HCT116 (cell line): ENCODE measurements around the gene KAZN. TPM values are rescaled to one million over a fixed set of nuclear protein-coding genes. Genes with fewer than 3 reads are reported as not detected.

Experiments used
- ATAC-seq: fragments of 200-7000 bp; cut with Tn5 transposase; 2 replicates; pipeline ENCODE4 v1.9.1; 2020; ENCODE audit warnings: mild to moderate bottlenecking, moderate library complexity
- BruUV-seq: library from RNA; stranded (reverse); fragments of 400-500 nt; replicated peaks from 2 replicates; lab custom pipeline; 2021; lab: Mats Ljungman, UMichigan
- CTCF ChIA-PET: fragments of 300-600 bp; sonication (Branson Sonifier 250); formaldehyde crosslinking; loops from one replicate; lab custom pipeline; 2021; ENCODE audit warnings: antibody characterized with exemption; lab: Charles Lee
- POLR2A ChIA-PET: fragments of 300-600, 350-600 bp; sonication (Branson Sonifier 250); formaldehyde crosslinking; loops from one replicate; lab custom pipeline; 2021; ENCODE audit warnings: antibody characterized with exemption; lab: Charles Lee
- RAD21 ChIA-PET, 2 experiments: fragments of 300-600 bp; sonication (Branson Sonifier 250); formaldehyde crosslinking; loops; one replicate each; lab custom pipeline; 2023; ENCODE audit warnings: low total read pairs in 2 of 2; ENCODE audit not compliant: uncharacterized antibody in 2 of 2, unreplicated experiment in 2 of 2, low non-redundant PET in 1 of 2; lab: Charles Lee
- DNase-seq: peaks from one replicate; pipeline ENCODE4 v3.0.0-alpha.2; 2010; ENCODE audit warnings: low read depth, low spot score
- H2AFZ ChIP-seq: fragments of 200-600 bp; shearing (Covaris generic), sonication (generic); 2 replicates; pipeline ENCODE4 v1.6.1; 2017; ENCODE audit warnings: low read depth, mixed run types, mixed read lengths, antibody characterized with exemption, low read length; ENCODE audit not compliant: poor library complexity, severe bottlenecking
- H3K27ac ChIP-seq: 2 replicates; pipeline ENCODE4 v1.5.1; 2012; ENCODE audit warnings: low read depth, low read length
- H3K27me3 ChIP-seq: fragments of 200-600 bp; sonication (generic); 2 replicates; pipeline ENCODE4 v1.6.1; 2016; ENCODE audit warnings: mixed run types, low read length, mixed read lengths; ENCODE audit not compliant: insufficient read depth
- H3K36me3 ChIP-seq, 2 experiments: fragments of 200-500 bp in 1 of 2; fragments of 200-600 bp in 1 of 2; sonication (Bioruptor generic) in 1 of 2; sonication (generic) in 1 of 2; 2 replicates each; pipeline versions ENCODE4 v1.5.1 to v1.6.1; 2014 to 2016; ENCODE audit warnings: low read length in 2 of 2, inconsistent platforms in 1 of 2, mixed read lengths in 1 of 2, mixed run types in 1 of 2; ENCODE audit not compliant: insufficient read depth in 2 of 2, control insufficient read depth in 1 of 2
- H3K4me1 ChIP-seq, 2 experiments: fragments of 200-600 bp in 1 of 2; sonication (generic) in 1 of 2; 2 replicates each; pipeline versions ENCODE4 v1.5.1 to v1.6.1; 2012 to 2017; ENCODE audit warnings: low read length in 2 of 2, inconsistent platforms in 1 of 2, mild to moderate bottlenecking in 1 of 2, mixed read lengths in 1 of 2, mixed run types in 1 of 2, moderate library complexity in 1 of 2; ENCODE audit not compliant: insufficient read depth in 2 of 2, control insufficient read depth in 1 of 2
- H3K4me2 ChIP-seq: fragments of 200-600 bp; sonication (generic); 2 replicates; pipeline ENCODE4 v1.6.1; 2017; ENCODE audit warnings: mixed run types, low read length, mixed read lengths
- H3K4me3 ChIP-seq, 2 experiments: fragments of 200-600 bp in 1 of 2; sonication (generic) in 1 of 2; replicated peaks in 1 of 2; 2 replicates each; pipeline ENCODE4 v1.5.1; 2011 to 2016; ENCODE audit warnings: low read length in 2 of 2, control low read depth in 1 of 2, low read depth in 1 of 2, mild to moderate bottlenecking in 1 of 2, mixed read lengths in 1 of 2, mixed run types in 1 of 2
- H3K79me2 ChIP-seq: fragments of 200-600 bp; sonication (generic); 2 replicates; pipeline ENCODE4 v1.6.1; 2017; ENCODE audit warnings: mild to moderate bottlenecking, mixed run types, low read length, moderate library complexity, mixed read lengths; ENCODE audit not compliant: insufficient read depth
- H3K9ac ChIP-seq: fragments of 200-600 bp; sonication (generic); 2 replicates; pipeline ENCODE4 v1.6.1; 2016; ENCODE audit warnings: low read length, mixed read lengths
- H3K9me2 ChIP-seq: fragments of 200-600 bp; sonication (generic), shearing (Covaris generic); 2 replicates; pipeline ENCODE4 v1.6.1; 2017; ENCODE audit warnings: mixed run types, mild to moderate bottlenecking, moderate library complexity; ENCODE audit not compliant: insufficient read depth
- H3K9me3 ChIP-seq, 2 experiments: fragments of 200-500 bp in 1 of 2; fragments of 200-600 bp in 1 of 2; sonication (Bioruptor generic) in 1 of 2; sonication (generic) in 1 of 2; 2 replicates each; pipeline ENCODE4 v1.6.1; 2014 to 2017; ENCODE audit warnings: low read length in 2 of 2, mixed read lengths in 2 of 2, inconsistent platforms in 1 of 2, low read depth in 1 of 2, mild to moderate bottlenecking in 1 of 2, mixed run types in 1 of 2, moderate library complexity in 1 of 2; ENCODE audit not compliant: control insufficient read depth in 1 of 2, insufficient read depth in 1 of 2
- H4K20me1 ChIP-seq: fragments of 200-600 bp; sonication (generic), shearing (Covaris generic); 2 replicates; pipeline ENCODE4 v1.6.1; 2017; ENCODE audit warnings: mixed run types, mild to moderate bottlenecking, moderate library complexity; ENCODE audit not compliant: insufficient read depth
- CBX3 ChIP-seq: IDR thresholded peaks from 2 replicates; pipeline ENCODE4 v1.6.1; 2012; ENCODE audit warnings: low read depth
- CEBPB ChIP-seq: IDR thresholded peaks from 2 replicates; pipeline ENCODE4 v1.6.1; 2012; ENCODE audit warnings: low read depth
- ELF1 ChIP-seq: IDR thresholded peaks from 2 replicates; pipeline ENCODE4 v1.6.1; 2012; ENCODE audit warnings: low read depth, borderline replicate concordance
- FOSL1 ChIP-seq: IDR thresholded peaks from 2 replicates; pipeline ENCODE4 v1.6.1; 2012; ENCODE audit warnings: low read depth
- JUND ChIP-seq: IDR thresholded peaks from 2 replicates; pipeline ENCODE4 v1.6.1; 2012
- POLR2A ChIP-seq: IDR thresholded peaks from 2 replicates; pipeline ENCODE4 v1.7.0; 2011; ENCODE audit warnings: borderline replicate concordance; ENCODE audit not compliant: insufficient read depth, insufficient read length; ENCODE audit errors: extremely low read depth
- RAD21 ChIP-seq: IDR thresholded peaks from 2 replicates; pipeline ENCODE4 v1.6.1; 2012; ENCODE audit warnings: low read depth, mild to moderate bottlenecking
- SIN3A ChIP-seq: IDR thresholded peaks from 2 replicates; pipeline ENCODE4 v1.6.1; 2012; ENCODE audit warnings: low read depth
- SP1 ChIP-seq: IDR thresholded peaks from 2 replicates; pipeline ENCODE4 v1.6.1; 2012; ENCODE audit warnings: low read depth
- SRF ChIP-seq: IDR thresholded peaks from 2 replicates; pipeline ENCODE4 v1.6.1; 2012; ENCODE audit warnings: low read depth
- TCF7L2 ChIP-seq: IDR thresholded peaks from 2 replicates; pipeline ENCODE4 v1.7.0; 2011; ENCODE audit warnings: borderline replicate concordance, inconsistent platforms; ENCODE audit not compliant: insufficient read depth, insufficient read length; ENCODE audit errors: extremely low read depth
- YY1 ChIP-seq: IDR thresholded peaks from 2 replicates; pipeline ENCODE4 v1.6.1; 2011; ENCODE audit warnings: low read length, low read depth, moderate library complexity, mild to moderate bottlenecking; ENCODE audit not compliant: insufficient replicate concordance; ENCODE audit errors: extremely low read depth
- ZBTB33 ChIP-seq: IDR thresholded peaks from 2 replicates; pipeline ENCODE4 v1.6.1; 2011; ENCODE audit warnings: mild to moderate bottlenecking, low read length, moderate library complexity; ENCODE audit not compliant: insufficient replicate concordance; ENCODE audit errors: extremely low read depth
- ZFX ChIP-seq: fragments of 450-650 bp; IDR thresholded peaks from 2 replicates; pipeline ENCODE4 v1.6.1; 2017
- intact Hi-C: fragments of 100-400 bp; cut with micrococcal nuclease; formaldehyde crosslinking; loops from 2 replicates; pipeline ENCODE4 v1.10.0; 2022
- total RNA-seq: library from RNA; stranded (reverse); gene quantifications from one replicate; pipeline ENCODE4 v1.2.1, GENCODE V29; 2021; ENCODE audit not compliant: unreplicated experiment
- TF ChIP-seq, protein P1 (sequence below): IDR thresholded peaks from 2 replicates; pipeline ENCODE4 v1.6.1; 2012; ENCODE audit warnings: low read depth

The KAZN gene
- total RNA-seq, 1 experiment from 2014 or later: 13.4 TPM

DNA sequence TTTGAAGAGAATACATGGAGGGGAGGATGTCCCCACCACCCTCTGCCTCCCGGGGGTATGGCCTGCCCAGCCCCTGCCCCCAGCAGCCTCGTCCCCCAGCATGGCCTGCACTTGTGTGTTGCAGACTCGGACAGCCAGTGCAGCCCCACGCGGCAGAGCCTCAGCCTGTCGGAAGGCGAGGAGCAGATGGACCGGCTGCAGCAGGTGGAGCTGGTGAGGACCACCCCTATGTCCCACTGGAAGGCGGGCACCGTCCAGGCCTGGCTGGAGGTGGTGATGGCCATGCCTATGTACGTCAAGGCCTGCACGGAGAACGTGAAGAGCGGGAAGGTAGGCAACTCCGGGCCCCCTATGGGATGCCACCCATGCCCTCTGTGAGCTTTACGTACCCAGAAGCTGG, 495.6 kb downstream of the KAZN start:
- RAD21 ChIA-PET: no interaction called here
- POLR2A ChIA-PET: no interaction called here
- intact Hi-C loops: no loop called here
- DNase-seq: no peak
- CTCF ChIA-PET: interaction anchor here (1.1 to 1.2 kb wide), 2 partner anchors 9 to 34 kb away, joined by 3 to 4 read pairs; no protein-coding TSS in a partner anchor
- no peaks in the 10 kb centered on the region for H3K27me3 ChIP-seq
- BruUV-seq: no TSS peak
- no peak overlapping the region for H3K4me3 ChIP-seq
- H2AFZ ChIP-seq: no peak overlapping the region
- H3K27ac ChIP-seq: no peak overlapping the region
- H4K20me1 ChIP-seq: no peaks in the 10 kb centered on the region
- TF ChIP-seq SRF: no peak
- no peak for TF ChIP-seq SP1
- no peak for TF ChIP-seq TCF7L2
- no peak for TF ChIP-seq ZFX
- TF ChIP-seq, all 23 proteins: peak for 0
- ATAC-seq: no peak
- no peaks in the 10 kb centered on the region for H3K79me2 ChIP-seq
- peaks cover 19 to 24% of the 10 kb centered on the region in 2 experiments for H3K4me1 ChIP-seq
- H3K4me2 ChIP-seq: no peak overlapping the region
- no peak overlapping the region for H3K9ac ChIP-seq
- H3K9me2 ChIP-seq: no peaks in the 10 kb centered on the region
- H3K36me3 ChIP-seq: no peaks in the 10 kb centered on the region
- H3K9me3 ChIP-seq: no peaks in the 10 kb centered on the region

DNA sequence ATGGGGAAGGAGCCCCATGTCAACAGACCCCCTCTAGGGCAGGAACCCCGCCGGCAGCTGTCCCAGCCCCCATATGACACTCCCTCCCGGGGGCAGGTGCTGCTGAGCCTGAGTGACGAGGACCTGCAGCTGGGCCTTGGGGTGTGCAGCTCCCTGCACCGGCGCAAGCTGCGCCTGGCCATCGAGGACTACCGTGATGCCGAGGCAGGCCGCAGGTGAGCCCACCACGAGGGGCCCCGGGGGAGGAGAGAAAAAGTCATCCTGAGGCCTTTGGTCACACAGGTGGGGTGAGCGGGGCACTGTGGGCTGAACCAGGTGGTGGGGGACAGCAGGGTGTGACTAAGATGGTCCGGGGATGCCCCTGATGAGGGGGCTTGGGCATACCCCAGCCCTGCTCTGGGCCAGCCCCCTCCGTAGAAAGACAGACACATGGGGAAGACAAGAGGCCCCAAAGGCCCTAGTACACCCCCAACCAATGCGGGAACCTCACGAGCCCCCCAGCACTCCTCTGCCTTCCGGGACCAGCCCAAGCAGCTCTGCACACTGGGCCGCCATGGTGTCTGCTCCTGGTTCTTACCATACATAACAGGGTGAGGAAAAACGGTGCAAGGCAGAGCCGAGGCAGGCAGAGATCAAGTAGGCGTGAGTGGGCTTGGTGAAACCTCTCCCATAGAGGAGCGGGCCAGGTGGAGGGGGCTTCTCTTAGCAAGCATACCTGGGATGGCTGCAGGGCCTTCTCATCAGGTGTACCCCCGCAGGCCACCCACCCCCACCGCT, 496.4 kb downstream of the KAZN start:
- POLR2A ChIA-PET: no interaction called here
- H4K20me1 ChIP-seq: no peaks in the 10 kb centered on the region
- peaks cover 13 to 16% of the 10 kb centered on the region in 2 experiments for H3K4me1 ChIP-seq
- intact Hi-C loops: loop anchor here (5.0 kb wide), 1 partner anchor 1128 kb away; no protein-coding TSS in a partner anchor
- no peak for DNase-seq
- no peaks in the 10 kb centered on the region for H3K9me3 ChIP-seq
- no peak overlapping the region for H3K4me3 ChIP-seq
- no TSS peak for BruUV-seq
- RAD21 ChIA-PET: no interaction called here
- H3K9me2 ChIP-seq: no peaks in the 10 kb centered on the region
- H3K9ac ChIP-seq: no peak overlapping the region
- no peak overlapping the region for H2AFZ ChIP-seq
- no peak overlapping the region for H3K4me2 ChIP-seq
- no peaks in the 10 kb centered on the region for H3K79me2 ChIP-seq
- CTCF ChIA-PET: interaction anchor here (1.1 kb wide), 1 partner anchor 34 kb away, joined by 4 read pairs; no protein-coding TSS in a partner anchor
- TF ChIP-seq, protein P1, sequence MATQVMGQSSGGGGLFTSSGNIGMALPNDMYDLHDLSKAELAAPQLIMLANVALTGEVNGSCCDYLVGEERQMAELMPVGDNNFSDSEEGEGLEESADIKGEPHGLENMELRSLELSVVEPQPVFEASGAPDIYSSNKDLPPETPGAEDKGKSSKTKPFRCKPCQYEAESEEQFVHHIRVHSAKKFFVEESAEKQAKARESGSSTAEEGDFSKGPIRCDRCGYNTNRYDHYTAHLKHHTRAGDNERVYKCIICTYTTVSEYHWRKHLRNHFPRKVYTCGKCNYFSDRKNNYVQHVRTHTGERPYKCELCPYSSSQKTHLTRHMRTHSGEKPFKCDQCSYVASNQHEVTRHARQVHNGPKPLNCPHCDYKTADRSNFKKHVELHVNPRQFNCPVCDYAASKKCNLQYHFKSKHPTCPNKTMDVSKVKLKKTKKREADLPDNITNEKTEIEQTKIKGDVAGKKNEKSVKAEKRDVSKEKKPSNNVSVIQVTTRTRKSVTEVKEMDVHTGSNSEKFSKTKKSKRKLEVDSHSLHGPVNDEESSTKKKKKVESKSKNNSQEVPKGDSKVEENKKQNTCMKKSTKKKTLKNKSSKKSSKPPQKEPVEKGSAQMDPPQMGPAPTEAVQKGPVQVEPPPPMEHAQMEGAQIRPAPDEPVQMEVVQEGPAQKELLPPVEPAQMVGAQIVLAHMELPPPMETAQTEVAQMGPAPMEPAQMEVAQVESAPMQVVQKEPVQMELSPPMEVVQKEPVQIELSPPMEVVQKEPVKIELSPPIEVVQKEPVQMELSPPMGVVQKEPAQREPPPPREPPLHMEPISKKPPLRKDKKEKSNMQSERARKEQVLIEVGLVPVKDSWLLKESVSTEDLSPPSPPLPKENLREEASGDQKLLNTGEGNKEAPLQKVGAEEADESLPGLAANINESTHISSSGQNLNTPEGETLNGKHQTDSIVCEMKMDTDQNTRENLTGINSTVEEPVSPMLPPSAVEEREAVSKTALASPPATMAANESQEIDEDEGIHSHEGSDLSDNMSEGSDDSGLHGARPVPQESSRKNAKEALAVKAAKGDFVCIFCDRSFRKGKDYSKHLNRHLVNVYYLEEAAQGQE: no peak
- TF ChIP-seq ZBTB33 (no peak), SP1 (no peak), CBX3 (no peak), JUND (no peak), ELF1 (no peak), SRF (no peak), POLR2A (no peak), FOSL1 (no peak), SIN3A (no peak), ZFX (no peak), YY1 (no peak), RAD21 (no peak), CEBPB (no peak)
- no peak for ATAC-seq
- no peaks in the 10 kb centered on the region for H3K27me3 ChIP-seq
- no peak overlapping the region for H3K27ac ChIP-seq
- no peaks in the 10 kb centered on the region for H3K36me3 ChIP-seq
